Mesendoderm (in vitro differentiated cells): ENCODE results near the gene COA1.
A peak's percentile ranks its signal among the peaks of the same experiment; 100 is the strongest.

Experiments
- DNase-seq: peaks from one replicate; pipeline ENCODE4 v3.0.0; 2013
- H2AK5ac ChIP-seq: 2 replicates; pipeline ENCODE4 v1.6.1; 2013; ENCODE audit warnings: low read length, inconsistent platforms
- H2BK120ac ChIP-seq: 2 replicates; pipeline ENCODE4 v1.6.1; 2013; ENCODE audit warnings: low read depth, mild to moderate bottlenecking, low read length, moderate library complexity, mixed read lengths
- H2BK15ac ChIP-seq: replicated peaks from 2 replicates; pipeline ENCODE4 v1.6.1; 2013; ENCODE audit warnings: low read depth, mild to moderate bottlenecking, moderate library complexity
- H2BK5ac ChIP-seq: 2 replicates; pipeline ENCODE4 v1.6.1; 2013; ENCODE audit warnings: low read length, inconsistent platforms
- H3K18ac ChIP-seq: 2 replicates; pipeline ENCODE4 v1.6.1; 2013; ENCODE audit warnings: mild to moderate bottlenecking, low read length, mixed read lengths
- H3K23ac ChIP-seq: one replicate; pipeline ENCODE4 v1.6.1; 2013; ENCODE audit warnings: low read length
- H3K27ac ChIP-seq: 2 replicates; pipeline ENCODE4 v1.5.1; 2013; ENCODE audit warnings: low read depth, mild to moderate bottlenecking, inconsistent platforms, low read length, moderate library complexity
- H3K27me3 ChIP-seq: 2 replicates; pipeline ENCODE4 v1.6.1; 2013; ENCODE audit warnings: low read length, control low read depth, mild to moderate bottlenecking, inconsistent platforms; ENCODE audit not compliant: insufficient read depth, poor library complexity
- H3K36me3 ChIP-seq: 2 replicates; pipeline ENCODE4 v1.6.1; 2013; ENCODE audit warnings: low read length, inconsistent platforms; ENCODE audit not compliant: control insufficient read depth, insufficient read depth
- H3K4ac ChIP-seq: one replicate; pipeline ENCODE4 v1.6.1; 2013; ENCODE audit warnings: low read depth, mild to moderate bottlenecking, low read length, moderate library complexity
- H3K4me1 ChIP-seq: 2 replicates; pipeline ENCODE4 v1.6.1; 2013; ENCODE audit warnings: low read depth, low read length, inconsistent platforms; ENCODE audit not compliant: control insufficient read depth
- H3K4me2 ChIP-seq: 2 replicates; pipeline ENCODE4 v1.6.1; 2013; ENCODE audit warnings: low read length
- H3K4me3 ChIP-seq: 2 replicates; pipeline ENCODE4 v1.5.1; 2013; ENCODE audit warnings: mild to moderate bottlenecking, low read length
- H3K56ac ChIP-seq: one replicate; pipeline ENCODE4 v1.6.1; 2013; ENCODE audit warnings: low read length
- H3K79me1 ChIP-seq: 2 replicates; pipeline ENCODE4 v1.6.1; 2013; ENCODE audit warnings: low read length, inconsistent platforms
- H3K79me2 ChIP-seq: 2 replicates; pipeline ENCODE4 v1.6.1; 2013; ENCODE audit warnings: mild to moderate bottlenecking, low read length; ENCODE audit not compliant: control insufficient read depth, insufficient read depth
- H3K9ac ChIP-seq: 2 replicates; pipeline ENCODE4 v1.6.1; 2013; ENCODE audit warnings: low read length, inconsistent platforms
- H4K5ac ChIP-seq: one replicate; pipeline ENCODE4 v1.6.1; 2013; ENCODE audit warnings: low read length
- H4K8ac ChIP-seq: one replicate; pipeline ENCODE4 v1.6.1; 2013; ENCODE audit warnings: low read depth, mild to moderate bottlenecking, control low read depth, low read length, moderate library complexity
- WGBS: extraction: QIAGEN DNeasy Blood & Tissue Kit; methylation state at CpG from one replicate; pipeline ENCODE4 v1.1.7; 2013; ENCODE audit warnings: low lambda C conversion rate, missing lambda C conversion rate; ENCODE audit not compliant: insufficient coverage; ENCODE audit errors: extremely low coverage; 5-methylcytosine and 5-hydroxymethylcytosine counted together

The COA1 gene

GRCh38 chr7:43752411-43752810 is 23.1 kb upstream of the COA1 start:
- no peak overlapping the region for H2BK5ac ChIP-seq
- no peak overlapping the region for H3K56ac ChIP-seq
- H3K4ac ChIP-seq, result no peak overlapping the region
- H3K27me3 ChIP-seq, result no peaks in the 10 kb centered on the region
- no peak overlapping the region for H3K27ac ChIP-seq
- H4K5ac ChIP-seq, result no peak overlapping the region
- peaks cover 2% of the 10 kb centered on the region for H3K4me1 ChIP-seq
- no peaks in the 10 kb centered on the region for H3K36me3 ChIP-seq
- H3K79me2 ChIP-seq, result no peaks in the 10 kb centered on the region
- DNase-seq, result no peak
- no peak overlapping the region for H4K8ac ChIP-seq
- WGBS, result no CpG with 5 or more reads among the region's 3 CpGs
- H3K4me3 ChIP-seq, result no peak overlapping the region
- H3K79me1 ChIP-seq, result no peaks in the 10 kb centered on the region
- no peak overlapping the region for H2BK120ac ChIP-seq
- H2AK5ac ChIP-seq, result no peak overlapping the region
- H3K4me2 ChIP-seq, result no peak overlapping the region
- no peak overlapping the region for H3K23ac ChIP-seq
- H3K18ac ChIP-seq, result no peak overlapping the region
- H3K9ac ChIP-seq, result no peak overlapping the region
- no peak overlapping the region for H2BK15ac ChIP-seq

- DNase-seq, result peak; percentile 78
- Histone ChIP-seq H3K23ac (no peak overlapping the region), H3K36me3 (no peaks in the 10 kb centered on the region), H2BK15ac (no peak overlapping the region), H3K9ac (no peak overlapping the region), H3K18ac (no peak overlapping the region), H2BK120ac (no peak overlapping the region), H2BK5ac (no peak overlapping the region), H3K27ac (no peak overlapping the region), H3K79me2 (no peaks in the 10 kb centered on the region), H3K79me1 (no peaks in the 10 kb centered on the region), H3K27me3 (no peaks in the 10 kb centered on the region), H3K4me2 (no peak overlapping the region), H3K56ac (peak overlapping the region; percentile 5), H3K4me1 (peaks cover 2% of the 10 kb centered on the region), H4K8ac (no peak overlapping the region), H3K4ac (no peak overlapping the region), H2AK5ac (no peak overlapping the region), H3K4me3 (no peak overlapping the region), H4K5ac (no peak overlapping the region)
- WGBS, result no CpG with 5 or more reads among the region's 14 CpGs
These were observed 20.9 kb upstream of the COA1 start for GRCh38 chr7:43750016-43750887.

- Histone ChIP-seq H3K27me3 (no peaks in the 10 kb centered on the region), H3K79me1 (no peaks in the 10 kb centered on the region), H2BK120ac (no peak overlapping the region), H2BK15ac (no peak overlapping the region), H4K5ac (no peak overlapping the region), H3K4me3 (no peak overlapping the region), H3K23ac (no peak overlapping the region), H3K27ac (no peak overlapping the region), H2AK5ac (no peak overlapping the region), H4K8ac (no peak overlapping the region), H3K79me2 (no peaks in the 10 kb centered on the region), H3K9ac (no peak overlapping the region), H3K18ac (no peak overlapping the region), H2BK5ac (no peak overlapping the region), H3K4me1 (peaks cover 2% of the 10 kb centered on the region), H3K36me3 (no peaks in the 10 kb centered on the region), H3K4me2 (no peak overlapping the region), H3K56ac (no peak overlapping the region), H3K4ac (no peak overlapping the region)
- no CpG with 5 or more reads among the region's 5 CpGs for WGBS
- no peak for DNase-seq
These were observed 20.1 kb upstream of the COA1 start for GRCh38 chr7:43749383-43749940.

GRCh38 chr7:43747328-43748105 is 18.2 kb upstream of the COA1 start:
- Histone ChIP-seq H3K79me1 (no peaks in the 10 kb centered on the region), H3K9ac (no peak overlapping the region)

GRCh38 chr7:43742692-43743091 is 13.4 kb upstream of the COA1 start:
- no peaks in the 10 kb centered on the region for H3K27me3 ChIP-seq
- H4K5ac ChIP-seq, result no peak overlapping the region
- H2BK5ac ChIP-seq, result no peak overlapping the region
- H3K36me3 ChIP-seq, result no peaks in the 10 kb centered on the region
- no peak overlapping the region for H3K4me3 ChIP-seq
- no peak overlapping the region for H3K18ac ChIP-seq
- H2BK15ac ChIP-seq, result no peak overlapping the region
- H3K4me2 ChIP-seq, result no peak overlapping the region
- no peak overlapping the region for H2BK120ac ChIP-seq
- H3K23ac ChIP-seq, result no peak overlapping the region
- no peak for DNase-seq
- no peak overlapping the region for H4K8ac ChIP-seq
- no peak overlapping the region for H3K9ac ChIP-seq
- H3K79me2 ChIP-seq, result no peaks in the 10 kb centered on the region
- no peak overlapping the region for H3K27ac ChIP-seq
- H3K79me1 ChIP-seq, result no peaks in the 10 kb centered on the region
- no peak overlapping the region for H2AK5ac ChIP-seq
- no peak overlapping the region for H3K56ac ChIP-seq
- H3K4ac ChIP-seq, result no peak overlapping the region
- H3K4me1 ChIP-seq, result no peaks in the 10 kb centered on the region

More at GRCh38 chr7:43747328-43748105, 18.2 kb upstream of the COA1 start:
- H2BK120ac ChIP-seq, result no peak overlapping the region
- H3K23ac ChIP-seq, result no peak overlapping the region
- H3K4me2 ChIP-seq, result no peak overlapping the region
- WGBS, result no CpG with 5 or more reads among the region's 9 CpGs
- no peak overlapping the region for H3K56ac ChIP-seq
- no peaks in the 10 kb centered on the region for H3K79me2 ChIP-seq
- H2BK5ac ChIP-seq, result no peak overlapping the region
- H2AK5ac ChIP-seq, result no peak overlapping the region
- no peak overlapping the region for H3K4ac ChIP-seq
- H2BK15ac ChIP-seq, result no peak overlapping the region
- H3K36me3 ChIP-seq, result no peaks in the 10 kb centered on the region
- no peak overlapping the region for H3K27ac ChIP-seq
- H3K4me3 ChIP-seq, result no peak overlapping the region
- no peak overlapping the region for H4K5ac ChIP-seq
- no peak for DNase-seq
- H3K18ac ChIP-seq, result no peak overlapping the region
- peaks cover 2% of the 10 kb centered on the region for H3K4me1 ChIP-seq
- H3K27me3 ChIP-seq, result no peaks in the 10 kb centered on the region
- H4K8ac ChIP-seq, result no peak overlapping the region
